Left forelimb (tissue), 1 donor: ENCODE measurements around the gene HIPK3.
"Not testable (repeated sequence)": the region's sequence is repeated elsewhere in the genome, so short reads cannot be mapped to it uniquely, and the experiment has no call there.

ENCODE experiments used
- DNase-seq: peaks from one replicate; pipeline ENCODE4 v3.0.0-alpha.2; 2018; ENCODE audit warnings: low spot score

HIPK3 gene

DNA sequence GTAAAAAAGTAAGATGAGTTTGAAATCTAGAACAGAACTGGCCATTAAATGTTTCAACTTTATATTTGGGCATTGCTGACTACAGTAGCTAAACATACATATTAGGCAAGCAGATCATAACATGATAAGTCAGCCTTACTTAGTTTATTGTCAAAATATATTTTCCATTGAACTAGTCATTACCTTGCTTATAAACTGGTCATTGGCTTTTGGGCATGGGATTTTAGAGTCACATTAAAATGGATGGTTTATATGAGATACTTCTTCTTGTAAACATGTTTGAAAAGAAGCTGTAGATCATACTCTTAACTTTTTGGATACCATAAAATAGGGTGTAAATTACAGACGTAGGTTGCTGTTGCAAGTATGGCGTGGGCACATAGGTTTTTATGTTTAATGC lies 2.7 kb downstream of the HIPK3 start:
- DNase-seq, result no peak

DNA sequence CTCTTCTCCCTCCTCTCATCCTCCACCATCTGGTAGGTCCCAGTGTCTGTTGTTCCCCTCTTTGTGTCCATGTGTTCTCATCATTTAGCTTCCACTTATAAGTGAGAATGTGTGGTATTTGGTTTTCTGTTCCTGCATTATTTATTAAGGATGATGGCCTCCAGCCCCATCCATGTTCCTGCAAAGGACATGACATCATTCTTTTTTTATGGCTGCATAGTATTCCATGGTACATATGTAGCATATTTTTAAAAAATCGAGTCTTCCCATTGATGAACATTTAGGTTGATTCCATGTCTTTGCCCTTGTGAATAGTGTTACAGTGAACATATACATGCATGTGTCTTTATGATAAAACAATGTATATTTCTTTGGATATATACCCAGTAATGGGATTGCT lies 4.2 kb downstream of the HIPK3 start:
- not testable (repeated sequence) for DNase-seq

DNA sequence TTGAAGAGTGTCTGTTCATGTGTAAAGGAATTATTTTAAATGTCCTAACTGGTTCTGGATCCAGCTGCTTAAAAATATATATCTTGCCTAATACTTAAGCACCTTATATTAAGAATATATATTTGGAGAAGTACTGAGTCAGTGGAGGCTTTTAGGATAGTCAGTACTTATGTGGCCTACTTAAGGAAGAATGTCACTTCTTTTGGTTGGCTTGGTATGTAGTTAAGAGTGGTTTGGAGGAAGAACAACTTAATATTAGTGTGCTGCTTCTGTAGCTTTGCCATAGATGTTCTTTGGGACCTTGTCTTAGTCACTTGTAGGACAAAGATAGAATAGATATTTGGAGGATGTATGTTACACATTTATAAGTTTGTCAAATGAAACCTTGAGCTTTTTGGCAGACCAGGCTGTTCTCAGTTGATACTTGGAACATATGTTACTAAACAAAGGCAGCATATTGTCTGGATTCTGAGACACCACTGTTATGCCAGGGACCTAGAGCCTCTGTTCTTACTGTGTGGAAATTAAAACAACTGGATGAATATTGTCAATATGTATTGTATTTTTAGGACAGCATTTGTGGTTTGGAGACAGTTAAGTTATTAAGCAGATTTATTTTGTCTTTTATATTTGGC lies 4.9 kb downstream of the HIPK3 start:
- DNase-seq, result no peak

DNA sequence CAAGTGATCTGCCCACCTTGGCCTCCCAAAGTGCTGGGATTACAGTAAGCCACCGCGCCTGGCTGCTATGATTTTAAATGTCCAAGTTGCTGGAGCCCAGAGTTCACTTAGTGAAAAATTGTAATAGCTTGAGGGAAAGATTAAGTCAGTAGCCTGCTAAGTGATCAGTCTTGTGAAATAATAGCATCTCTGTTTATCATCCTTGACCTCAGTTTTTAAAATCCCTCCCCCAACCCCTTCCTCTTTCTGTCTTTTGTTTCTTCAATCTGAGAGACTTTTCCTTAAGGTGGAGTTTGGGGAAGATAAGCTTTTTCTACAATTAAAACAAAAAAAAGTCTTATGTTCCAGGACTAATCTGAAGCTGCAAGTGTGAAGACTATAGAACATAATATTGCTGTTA lies 6.4 kb downstream of the HIPK3 start:
- DNase-seq, result no peak

DNA sequence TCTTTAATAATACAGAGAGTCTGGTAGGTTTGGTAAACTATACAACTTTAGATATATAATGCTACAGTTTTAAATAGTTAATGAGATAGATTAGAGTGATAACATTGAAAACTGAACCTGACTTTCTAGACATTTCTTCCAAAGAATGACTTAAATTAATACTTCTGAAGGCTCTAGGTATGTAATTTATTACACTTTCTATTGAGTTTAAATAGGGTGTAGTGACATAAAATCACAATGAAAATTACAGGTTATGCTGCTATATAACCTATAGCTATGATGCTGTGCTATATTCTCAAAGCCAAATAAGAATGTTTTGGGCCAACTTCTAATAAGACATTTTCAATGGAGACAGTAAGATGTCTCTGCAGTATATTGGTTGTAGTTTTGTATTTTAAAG lies 7.7 kb downstream of the HIPK3 start:
- DNase-seq, result no peak

DNA sequence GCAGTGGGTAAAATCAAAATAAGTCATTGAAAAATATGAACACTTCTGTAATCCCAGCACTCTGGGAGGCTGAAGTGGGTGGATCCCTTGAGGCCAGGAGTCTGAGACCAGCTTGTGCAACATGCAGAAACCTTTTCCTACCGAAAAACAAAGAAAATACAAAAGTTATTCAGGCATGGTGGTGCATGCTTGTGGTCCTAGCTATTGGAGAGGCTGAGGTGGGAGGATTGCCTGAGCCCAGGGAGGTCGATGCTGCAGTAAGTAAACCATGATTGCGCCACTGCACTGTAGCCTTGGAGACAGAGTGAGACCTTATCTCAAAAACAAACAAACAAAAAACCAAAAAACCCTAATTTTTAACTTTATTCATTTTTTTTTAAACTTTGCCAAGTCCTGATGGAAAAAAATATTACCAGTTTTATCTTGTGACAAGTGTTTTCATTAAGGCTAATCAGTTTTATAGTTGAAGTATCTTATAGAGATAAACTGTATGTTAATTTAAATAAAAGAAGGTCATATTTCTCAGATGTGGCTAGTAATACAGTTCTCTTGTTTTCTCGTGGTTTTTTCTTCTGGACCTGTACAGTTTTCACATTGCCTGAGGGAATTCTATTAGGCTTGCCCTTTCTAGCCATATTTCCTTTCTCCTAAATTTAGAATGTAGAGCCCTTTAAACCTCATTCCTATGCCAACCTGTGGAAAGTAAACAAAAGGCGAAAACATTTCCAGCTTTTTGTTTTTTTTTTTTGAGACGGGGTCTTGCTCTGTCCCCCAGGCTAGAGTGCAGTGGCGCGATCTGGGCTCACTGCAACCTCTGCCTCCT lies 9.4 kb downstream of the HIPK3 start:
- DNase-seq, result no peak

DNA sequence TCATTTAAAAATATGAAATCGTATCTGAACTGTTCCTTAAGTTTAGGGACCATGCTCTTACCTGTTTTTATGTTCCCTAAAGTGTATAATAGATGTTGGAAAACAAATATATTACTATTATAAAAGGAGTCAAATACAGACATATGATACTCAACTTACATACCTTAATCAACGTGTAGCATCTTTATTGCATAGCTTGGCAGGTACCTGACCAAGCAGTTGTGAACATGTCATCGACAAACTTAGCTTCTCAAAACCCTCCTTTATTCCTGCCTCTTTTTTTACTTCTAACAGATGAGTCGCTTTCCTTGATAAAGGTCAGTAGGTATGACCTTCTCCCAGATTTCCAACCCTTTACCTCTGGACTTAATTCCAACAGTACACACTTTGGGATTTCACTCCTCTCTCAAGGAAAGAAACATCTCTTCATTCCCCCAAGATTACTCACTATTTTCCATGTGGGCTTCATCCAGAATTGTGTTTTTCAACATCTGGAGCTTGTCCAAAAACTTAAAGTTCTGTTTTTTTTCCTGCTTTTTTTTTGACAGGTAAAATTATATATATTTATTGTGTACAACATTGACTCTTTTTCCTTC lies 11.9 kb downstream of the HIPK3 start:
- DNase-seq, result no peak

DNA sequence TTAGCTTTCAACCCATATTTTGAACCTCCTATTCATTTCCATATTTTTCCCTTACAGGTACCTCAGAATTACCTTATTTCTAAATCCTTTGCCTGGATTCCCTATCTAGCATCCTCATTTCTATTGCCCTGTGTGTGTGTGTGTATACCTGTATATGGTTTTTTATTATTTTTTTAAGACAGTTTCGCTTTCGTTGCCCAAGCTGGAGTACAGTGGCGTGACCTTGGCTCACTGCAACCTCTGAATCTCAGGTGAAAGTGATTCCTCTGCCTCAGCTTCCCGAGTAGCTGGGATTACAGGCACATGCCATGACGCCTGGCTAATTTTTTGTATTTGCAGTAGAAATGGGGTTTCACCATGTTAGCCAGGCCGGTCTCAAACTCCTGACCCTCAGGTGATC lies 12.6 kb downstream of the HIPK3 start:
- DNase-seq, result no peak

DNA sequence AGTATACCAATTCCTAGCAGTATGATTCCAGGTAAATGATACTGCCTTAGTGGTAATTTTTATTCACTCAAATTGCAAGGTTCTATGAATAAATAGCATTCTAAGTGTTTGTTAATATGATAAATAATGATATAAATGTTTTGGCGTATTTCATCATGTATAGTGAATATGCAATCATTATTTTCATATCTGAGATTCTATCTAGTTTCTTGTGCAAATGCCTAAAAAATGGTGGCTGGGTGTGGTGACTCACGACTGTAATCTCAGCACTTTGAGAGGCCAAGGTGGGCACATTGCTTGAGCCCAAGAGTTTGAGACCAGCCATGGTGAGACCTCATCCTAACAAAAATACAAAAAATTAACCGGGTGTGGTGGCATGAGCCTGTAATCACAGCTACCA lies 13.9 kb downstream of the HIPK3 start:
- DNase-seq, result no peak

DNA sequence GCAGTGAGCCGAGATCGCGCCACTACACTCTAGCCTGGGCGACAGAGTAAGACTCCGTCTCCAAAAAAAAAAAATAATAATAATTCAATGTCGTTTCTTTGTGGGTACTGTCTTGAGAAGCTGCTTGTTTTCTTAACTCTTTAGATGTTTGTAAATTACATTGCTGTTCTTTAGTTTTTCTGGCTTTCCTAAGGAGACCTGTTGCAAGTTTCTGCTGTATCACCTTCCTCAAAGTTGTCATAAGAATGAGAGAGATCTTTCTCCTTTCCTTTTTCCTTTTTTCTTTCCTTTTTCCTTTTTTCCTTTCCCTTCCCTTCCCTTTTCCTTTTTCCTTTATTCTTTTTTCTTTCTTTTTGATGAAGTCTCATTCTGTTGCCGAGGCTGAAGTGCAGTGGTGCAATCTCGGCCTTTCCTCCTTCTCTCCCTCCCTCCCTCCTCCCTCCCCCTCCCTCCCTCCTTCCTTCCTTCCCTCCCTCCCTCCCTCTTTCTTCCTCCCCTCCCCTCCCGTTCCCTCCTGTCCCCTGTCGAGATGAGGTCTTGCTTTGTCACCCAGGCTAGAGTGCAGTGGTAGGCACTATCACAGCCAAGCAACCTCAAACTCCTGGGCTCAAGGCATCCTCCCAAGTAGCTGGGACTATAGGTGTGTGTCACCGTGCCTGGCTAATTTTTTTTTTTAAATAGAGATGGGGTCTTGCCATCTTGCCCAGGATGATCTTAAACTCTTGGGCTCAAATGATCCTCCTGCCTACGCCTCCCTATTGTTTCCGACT lies 15.3 kb downstream of the HIPK3 start:
- no peak for DNase-seq

DNA sequence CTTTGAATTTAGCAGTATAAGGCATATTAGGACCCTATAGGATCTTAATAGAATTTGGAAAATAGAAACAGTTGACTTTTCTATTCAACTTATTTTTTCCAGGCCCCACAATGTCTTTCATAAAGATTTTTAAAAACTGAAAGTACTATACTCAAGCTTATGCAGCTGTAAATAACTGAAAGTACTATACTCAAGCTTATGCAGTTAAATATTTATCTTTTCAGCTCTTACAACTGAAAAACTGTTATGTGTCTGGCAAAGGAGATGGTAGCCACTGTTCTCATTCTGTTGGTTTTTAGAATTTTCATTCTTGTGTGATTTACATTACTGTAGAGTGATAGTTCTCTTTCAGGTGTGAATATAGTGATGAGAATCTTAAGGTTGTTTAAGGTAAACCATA lies 16.5 kb downstream of the HIPK3 start:
- no peak for DNase-seq

DNA sequence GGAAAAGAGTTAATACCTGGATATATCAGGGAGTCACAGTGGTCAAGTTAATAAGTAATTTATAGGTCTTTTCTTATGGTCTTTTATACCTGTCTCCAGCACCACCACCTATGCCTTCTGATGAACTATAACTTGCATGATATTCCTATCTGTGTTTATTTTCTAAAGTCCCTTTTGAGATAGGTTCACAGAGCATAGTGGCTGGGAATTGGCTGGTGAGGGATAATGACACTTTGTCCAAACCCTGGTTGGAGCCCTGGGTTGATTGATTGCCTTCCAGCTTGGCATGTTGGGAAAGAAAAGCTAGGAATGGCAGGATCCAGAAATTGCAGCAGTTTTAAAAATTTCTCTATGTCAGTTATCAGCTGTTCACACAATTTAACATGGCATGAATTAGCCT lies 23.2 kb downstream of the HIPK3 start:
- DNase-seq, result no peak

DNA sequence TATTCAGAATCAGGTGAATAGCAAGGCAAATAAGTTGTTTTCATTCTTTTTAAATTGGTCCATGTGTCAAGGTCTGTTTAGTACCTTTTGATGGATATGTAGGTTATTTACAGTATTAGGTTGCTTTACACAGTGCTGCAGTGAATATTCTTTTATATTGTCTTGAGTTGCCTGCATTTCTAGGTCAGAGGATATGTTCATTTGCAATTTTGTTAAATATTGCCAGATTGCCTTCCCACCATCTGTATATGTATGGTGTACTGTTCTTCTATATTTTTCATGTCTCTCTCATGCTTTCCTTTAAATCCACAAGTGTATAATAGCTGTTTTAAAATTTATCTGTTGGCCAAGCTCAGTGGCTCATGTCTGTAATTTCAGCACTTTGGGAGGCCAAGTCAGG lies 24.6 kb downstream of the HIPK3 start:
- DNase-seq, result no peak

DNA sequence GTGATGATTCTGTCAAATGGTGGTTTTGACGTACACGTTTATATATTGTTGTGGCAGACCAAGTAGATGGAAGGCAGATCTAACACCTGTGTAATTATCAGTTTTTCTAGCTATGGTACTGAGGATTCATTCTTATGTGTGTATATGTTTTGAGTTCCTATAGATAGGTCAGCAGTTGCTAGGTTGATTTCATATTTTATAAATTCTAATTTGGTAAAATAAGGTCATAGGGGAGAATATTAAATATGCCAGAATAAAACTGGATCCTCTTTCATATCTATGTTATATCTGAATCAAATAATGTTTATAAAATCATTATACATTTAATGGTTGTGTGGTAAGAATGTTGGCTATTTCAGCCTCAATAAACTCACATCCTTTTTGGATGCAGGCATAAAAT lies 27.6 kb downstream of the HIPK3 start:
- DNase-seq, result no peak

DNA sequence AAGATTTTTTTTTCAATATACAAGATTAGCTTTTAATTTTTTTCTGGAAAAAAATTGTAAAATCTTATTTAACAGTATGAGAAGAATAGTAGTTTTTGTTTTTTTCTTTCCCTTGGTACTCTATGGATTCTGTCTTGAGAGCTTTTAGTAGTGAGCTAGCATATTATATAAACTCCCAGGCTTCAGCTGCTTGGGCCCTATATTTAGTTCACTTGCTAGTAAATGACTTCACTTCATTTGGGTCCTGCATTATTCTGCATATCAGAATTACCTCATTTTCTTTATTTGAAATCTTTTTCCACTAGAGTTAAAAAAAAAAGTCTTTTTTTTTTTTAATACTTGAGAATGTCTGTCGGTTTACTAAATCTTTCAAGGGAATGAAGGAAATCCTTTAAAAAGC lies 33.1 kb downstream of the HIPK3 start:
- DNase-seq, result no peak

DNA sequence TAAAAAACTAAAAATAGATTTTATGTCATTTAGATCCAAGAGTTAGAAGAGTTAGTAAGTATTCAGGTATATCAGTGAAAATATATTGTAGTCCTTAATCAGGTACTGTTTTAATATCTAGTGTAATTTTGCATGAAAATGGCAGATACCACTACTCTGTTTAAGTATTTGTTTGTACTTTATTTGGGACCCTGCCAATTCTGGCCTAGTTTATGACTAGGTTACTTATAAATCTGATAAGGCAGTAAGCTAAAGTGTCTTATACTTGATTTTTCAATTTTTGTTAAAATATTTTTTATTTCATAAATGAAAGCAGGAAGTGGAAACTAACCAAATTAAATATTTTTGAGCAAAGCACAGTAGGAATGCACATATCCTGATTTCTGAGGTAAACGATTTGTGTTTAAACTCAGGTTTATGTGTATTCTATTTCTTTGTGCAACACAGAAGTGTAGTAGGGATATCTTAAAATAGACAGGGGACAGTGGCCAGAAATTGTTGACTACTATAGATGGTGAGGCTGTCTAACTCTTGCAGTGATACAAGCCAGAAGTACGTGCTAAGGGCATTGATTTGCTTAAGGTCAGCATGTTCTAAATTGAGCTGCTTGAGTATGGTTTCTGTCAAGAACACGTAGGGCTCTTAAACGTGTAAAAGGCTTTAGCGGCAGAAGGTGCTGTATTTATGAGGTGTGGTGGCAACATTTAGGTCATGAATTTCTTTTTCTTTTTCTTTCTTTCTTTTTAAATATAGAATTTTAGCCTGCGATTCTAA lies 34.0 kb downstream of the HIPK3 start:
- DNase-seq, result no peak

DNA sequence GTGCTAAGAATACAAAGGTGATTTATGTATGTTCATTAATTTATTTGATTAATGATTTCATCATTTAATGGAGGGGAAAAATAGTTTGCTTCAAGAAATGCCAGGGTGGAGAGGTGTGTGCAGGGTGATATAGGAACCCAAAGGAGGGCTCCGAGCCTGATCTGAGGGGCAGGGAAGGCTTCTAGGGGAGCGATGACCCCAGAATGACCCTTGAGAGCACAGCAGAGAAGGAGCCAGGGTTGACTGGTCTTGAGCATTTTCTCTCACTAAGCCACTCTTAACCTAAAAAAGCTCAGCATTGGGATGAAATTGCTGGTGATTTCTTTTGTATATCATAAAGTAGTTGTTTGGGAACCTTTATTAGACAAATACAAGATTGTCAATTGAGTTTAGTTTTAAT lies 35.1 kb downstream of the HIPK3 start:
- no peak for DNase-seq

DNA sequence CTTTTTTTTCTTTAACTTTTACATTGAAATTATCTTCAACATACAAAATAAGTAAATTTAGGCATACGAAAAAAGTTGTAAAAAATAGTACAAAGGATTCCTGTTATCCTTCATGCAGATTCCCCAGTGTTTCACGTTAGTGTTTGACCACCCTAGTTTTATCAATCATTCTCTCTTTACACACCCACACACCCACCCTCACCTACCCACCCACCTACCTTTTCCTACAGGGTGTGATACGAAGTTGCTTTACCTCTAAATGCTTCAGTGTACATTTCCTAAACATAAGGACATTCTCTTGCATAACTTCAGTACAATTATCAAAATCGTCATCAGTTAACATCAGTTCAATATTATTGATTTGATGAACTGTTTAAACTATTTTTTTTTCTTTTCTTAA lies 37.0 kb downstream of the HIPK3 start:
- DNase-seq, result no peak

DNA sequence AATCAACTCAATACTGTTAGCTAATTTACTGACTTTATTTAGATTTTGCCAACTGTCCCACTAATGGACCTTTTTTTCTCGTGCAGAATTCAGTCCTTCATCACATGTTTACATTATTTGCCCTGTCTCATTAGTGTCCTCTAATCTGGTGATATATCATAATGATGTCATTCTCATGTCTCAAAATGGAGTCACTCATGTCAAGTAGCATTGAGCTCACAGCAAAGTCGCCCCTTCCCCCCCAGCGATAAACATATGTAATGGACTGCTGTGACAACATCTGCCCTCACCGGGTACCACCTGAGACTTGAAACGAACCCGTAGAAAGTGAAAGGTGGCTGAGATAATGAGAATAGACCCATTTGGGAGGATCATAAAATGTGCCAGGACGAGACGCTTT lies 37.6 kb downstream of the HIPK3 start:
- no peak for DNase-seq

DNA sequence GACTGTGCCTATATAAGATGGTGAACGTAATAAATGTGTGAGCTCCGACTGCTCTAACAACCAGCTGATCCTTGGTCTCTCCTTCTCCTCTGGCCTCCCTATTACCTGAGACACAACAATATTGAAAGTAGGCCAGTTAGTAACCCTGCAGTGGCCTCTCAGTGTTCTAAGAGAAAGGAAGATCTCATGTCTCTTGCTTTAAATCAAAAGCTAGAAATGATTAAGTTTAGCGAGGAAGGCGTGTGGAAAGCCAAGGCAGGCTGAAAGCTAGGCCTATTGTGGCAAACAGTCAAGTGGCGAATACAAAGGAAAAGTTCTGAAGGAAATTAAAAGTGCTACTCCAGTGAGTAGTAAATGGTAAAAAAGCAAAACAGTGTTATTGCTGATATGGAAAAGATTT lies 39.5 kb downstream of the HIPK3 start:
- DNase-seq, result no peak

DNA sequence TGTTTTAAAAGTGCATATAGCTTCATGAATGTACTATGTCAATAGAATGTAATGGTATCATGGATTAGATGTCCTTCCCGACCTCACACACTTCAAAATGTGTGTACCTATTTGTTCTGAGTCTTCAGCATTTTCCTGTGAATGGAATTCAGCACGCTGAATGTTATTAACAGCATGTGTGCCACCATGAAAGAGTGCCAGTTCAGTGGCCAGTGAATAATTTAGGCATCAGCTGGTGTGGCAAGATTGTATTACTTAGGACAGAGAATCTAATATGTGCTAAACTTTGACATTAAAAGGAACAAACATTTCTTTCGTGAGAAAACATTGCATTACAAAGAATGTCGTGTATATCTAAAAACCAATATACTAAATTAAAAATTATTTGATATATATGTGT lies 46.4 kb downstream of the HIPK3 start:
- no peak for DNase-seq

DNA sequence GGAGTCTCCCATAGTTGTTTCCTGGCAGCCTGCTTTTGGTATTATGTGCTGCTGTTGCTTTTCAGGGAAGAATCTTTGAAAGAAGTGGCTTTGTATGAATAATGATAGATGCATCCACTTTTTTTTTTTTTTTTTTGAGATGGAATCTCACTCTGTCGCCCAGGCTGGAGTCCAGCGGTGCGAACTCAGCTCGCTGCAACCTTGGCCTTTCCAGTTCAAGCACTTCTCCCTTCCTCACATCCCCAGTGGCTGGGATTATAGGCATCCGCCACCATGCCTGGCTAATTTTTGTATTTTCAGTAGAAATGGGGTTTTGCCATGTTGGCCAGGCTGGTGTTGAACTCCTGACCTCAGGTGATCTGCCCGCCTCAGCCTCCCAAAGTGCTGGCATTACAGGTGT lies 49.6 kb downstream of the HIPK3 start:
- DNase-seq, result not testable (repeated sequence)
